SH-SY5Y (cell line): Measurements from ENCODE around the gene SLX4IP.

Experiments
- GATA2 ChIP-seq: IDR thresholded peaks from 2 replicates; pipeline ENCODE4 v1.6.1; 2011; ENCODE audit warnings: mild to moderate bottlenecking, low read depth, low read length
- GATA3 ChIP-seq: IDR thresholded peaks from 2 replicates; pipeline ENCODE4 v1.6.1; 2011; ENCODE audit warnings: low read depth, mild to moderate bottlenecking, low read length, moderate library complexity

DNA sequence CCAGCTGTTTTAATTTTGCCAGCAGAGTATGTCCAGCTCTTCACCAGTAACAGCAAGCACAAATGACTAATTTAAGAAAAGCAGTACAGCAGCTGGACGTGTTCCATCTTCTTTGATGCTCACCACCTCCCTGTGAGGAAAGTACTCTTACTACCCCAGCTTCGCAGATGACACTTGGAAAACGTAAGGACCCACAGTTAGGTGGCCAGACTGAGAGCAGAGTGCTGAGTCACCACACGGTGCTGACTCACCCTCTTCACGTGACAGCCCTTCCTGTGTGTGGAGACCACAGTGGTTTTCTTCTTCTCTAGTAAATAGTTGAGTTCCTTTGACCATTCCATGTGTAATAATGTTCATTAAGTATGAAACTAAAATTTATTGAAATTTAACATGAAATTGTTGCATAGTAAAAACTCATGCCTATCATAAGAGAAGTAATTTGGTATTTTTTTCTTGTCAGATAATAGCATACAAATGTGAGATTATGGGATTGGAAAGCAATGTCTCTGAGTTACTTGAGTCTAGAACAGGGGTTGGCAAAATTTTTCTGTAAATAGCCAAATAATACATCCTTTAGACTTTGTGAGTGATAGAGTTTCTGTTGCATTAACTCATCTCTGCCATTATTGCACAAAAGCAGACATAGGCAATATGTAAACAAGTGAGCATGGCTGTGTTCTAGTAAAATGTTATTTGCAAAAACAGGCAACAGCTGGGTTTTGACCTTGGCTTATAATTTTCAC is 76.6 kb downstream of the SLX4IP start:
- TF ChIP-seq GATA2: no peak
- TF ChIP-seq GATA3: no peak
